Parathyroid adenoma (tissue), 2 donors: Measurements from ENCODE around the gene GAGE12H.
"Not testable (repeated sequence)": the region's sequence is repeated elsewhere in the genome, so short reads cannot be mapped to it uniquely, and the experiment has no call there.

Experiments
- H2AFZ ChIP-seq: fragments of 300-600 bp; sonication (generic); one replicate; pipeline ENCODE4 v1.7.0; 2017; ENCODE audit warnings: antibody characterized with exemption, mild to moderate bottlenecking
- H3K27ac ChIP-seq: fragments of 300-600 bp; sonication (generic); one replicate; pipeline ENCODE4 v1.7.0; 2017
- H3K27me3 ChIP-seq: fragments of 300-600 bp; sonication (generic); one replicate; pipeline ENCODE4 v1.7.0; 2017; ENCODE audit warnings: low read length; ENCODE audit not compliant: control insufficient read depth, insufficient read depth
- H3K36me3 ChIP-seq: fragments of 300-600 bp; sonication (generic); one replicate; pipeline ENCODE4 v1.7.0; 2017; ENCODE audit warnings: low read length; ENCODE audit not compliant: control insufficient read depth, insufficient read depth
- H3K4me1 ChIP-seq: fragments of 300-600 bp; sonication (generic); one replicate; pipeline ENCODE4 v1.7.0; 2017; ENCODE audit warnings: control low read depth
- H3K4me2 ChIP-seq: fragments of 300-600 bp; sonication (generic); one replicate; pipeline ENCODE4 v1.7.0; 2017; ENCODE audit warnings: low read length
- H3K4me3 ChIP-seq: fragments of 300-600 bp; sonication (generic); one replicate; pipeline ENCODE4 v1.7.0; 2017; ENCODE audit warnings: low read depth, low read length
- H3K79me2 ChIP-seq: fragments of 300-600 bp; sonication (generic); one replicate; pipeline ENCODE4 v1.7.0; 2017; ENCODE audit warnings: control low read depth
- H3K9ac ChIP-seq: fragments of 300-600 bp; sonication (generic); one replicate; pipeline ENCODE4 v1.7.0; 2017; ENCODE audit warnings: mild to moderate bottlenecking
- H3K9me3 ChIP-seq: fragments of 300-600 bp; sonication (generic); one replicate; pipeline ENCODE4 v1.7.0; 2017; ENCODE audit warnings: low read length; ENCODE audit not compliant: control insufficient read depth
- TF ChIP-seq, protein P1 (sequence below): fragments of 300-600 bp; sonication (generic); IDR thresholded peaks from one replicate; pipeline ENCODE4 v1.7.0; 2017; ENCODE audit warnings: antibody characterized with exemption, mild to moderate bottlenecking
- donor health status: primary hyperparathyroidism.

Gene GAGE12H

DNA sequence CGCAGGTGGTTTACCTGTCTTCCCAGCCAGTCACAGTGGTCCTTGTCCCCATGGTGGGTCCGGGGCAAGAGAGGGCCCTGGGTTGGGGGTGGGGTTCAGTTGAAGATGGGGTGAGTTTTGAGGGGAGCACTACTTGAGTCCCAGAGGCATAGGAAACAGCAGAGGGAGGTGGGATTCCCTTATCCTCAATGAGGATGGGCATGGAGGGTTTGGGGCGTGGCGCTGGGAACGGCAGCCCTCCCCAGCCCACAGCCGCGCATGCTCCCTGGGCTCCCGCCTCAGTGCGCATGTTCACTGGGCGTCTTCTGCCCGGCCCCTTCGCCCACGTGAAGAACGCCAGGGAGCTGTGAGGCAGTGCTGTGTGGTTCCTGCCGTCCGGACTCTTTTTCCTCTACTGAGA lies 19.0 kb downstream of the GAGE12H start, which contains the start of gene GAGE1:
GAGE1 (plus strand) TSS at position 301 of the 400 bp plus-strand sequence. CDS start 1,155 bp downstream, outside the sequence.
- H3K4me2 ChIP-seq, H3K9ac ChIP-seq, H3K4me1 ChIP-seq, H3K36me3 ChIP-seq, H3K9me3 ChIP-seq, H3K4me3 ChIP-seq, H3K27ac ChIP-seq, H3K79me2 ChIP-seq, H3K27me3 ChIP-seq, H2AFZ ChIP-seq: not testable (repeated sequence)

DNA sequence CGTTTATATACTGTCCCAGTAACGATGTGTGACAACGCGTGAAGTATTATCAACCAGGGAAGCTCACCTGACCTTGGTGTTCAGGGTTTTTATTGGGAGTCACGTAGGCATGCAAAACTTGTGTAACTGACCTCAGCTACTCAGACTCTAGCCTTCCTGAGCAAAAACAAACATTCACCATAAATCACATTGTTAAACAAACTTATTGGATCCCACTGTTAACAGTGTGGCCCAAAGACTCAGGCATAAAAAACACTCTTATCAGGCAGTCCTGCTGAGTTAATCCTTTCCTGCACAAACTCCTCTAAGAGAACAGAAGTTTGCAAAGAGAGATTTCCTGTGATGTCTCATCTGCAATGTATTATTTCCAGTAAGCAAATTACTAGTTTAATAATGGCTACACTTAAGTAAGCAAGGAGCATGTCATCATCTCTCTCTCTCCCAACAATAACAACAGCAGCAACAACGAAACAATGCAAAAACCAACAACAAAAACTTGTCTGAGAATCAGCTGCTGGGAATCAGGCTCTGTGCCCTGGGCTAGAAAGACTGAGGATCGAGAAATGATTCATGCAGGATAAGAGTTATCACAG lies 31.1 kb downstream of the GAGE12H start:
- no peak overlapping the region for H3K4me3 ChIP-seq
- H3K9me3 ChIP-seq: no peaks in the 10 kb centered on the region
- TF ChIP-seq, protein P1, sequence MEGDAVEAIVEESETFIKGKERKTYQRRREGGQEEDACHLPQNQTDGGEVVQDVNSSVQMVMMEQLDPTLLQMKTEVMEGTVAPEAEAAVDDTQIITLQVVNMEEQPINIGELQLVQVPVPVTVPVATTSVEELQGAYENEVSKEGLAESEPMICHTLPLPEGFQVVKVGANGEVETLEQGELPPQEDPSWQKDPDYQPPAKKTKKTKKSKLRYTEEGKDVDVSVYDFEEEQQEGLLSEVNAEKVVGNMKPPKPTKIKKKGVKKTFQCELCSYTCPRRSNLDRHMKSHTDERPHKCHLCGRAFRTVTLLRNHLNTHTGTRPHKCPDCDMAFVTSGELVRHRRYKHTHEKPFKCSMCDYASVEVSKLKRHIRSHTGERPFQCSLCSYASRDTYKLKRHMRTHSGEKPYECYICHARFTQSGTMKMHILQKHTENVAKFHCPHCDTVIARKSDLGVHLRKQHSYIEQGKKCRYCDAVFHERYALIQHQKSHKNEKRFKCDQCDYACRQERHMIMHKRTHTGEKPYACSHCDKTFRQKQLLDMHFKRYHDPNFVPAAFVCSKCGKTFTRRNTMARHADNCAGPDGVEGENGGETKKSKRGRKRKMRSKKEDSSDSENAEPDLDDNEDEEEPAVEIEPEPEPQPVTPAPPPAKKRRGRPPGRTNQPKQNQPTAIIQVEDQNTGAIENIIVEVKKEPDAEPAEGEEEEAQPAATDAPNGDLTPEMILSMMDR: no peak
- H3K27ac ChIP-seq: no peak overlapping the region
- no peaks in the 10 kb centered on the region for H3K79me2 ChIP-seq
- no peak overlapping the region for H3K4me2 ChIP-seq
- no peaks in the 10 kb centered on the region for H3K36me3 ChIP-seq
- no peak overlapping the region for H2AFZ ChIP-seq
- H3K27me3 ChIP-seq: no peaks in the 10 kb centered on the region
- no peaks in the 10 kb centered on the region for H3K4me1 ChIP-seq
- H3K9ac ChIP-seq: no peak overlapping the region

DNA sequence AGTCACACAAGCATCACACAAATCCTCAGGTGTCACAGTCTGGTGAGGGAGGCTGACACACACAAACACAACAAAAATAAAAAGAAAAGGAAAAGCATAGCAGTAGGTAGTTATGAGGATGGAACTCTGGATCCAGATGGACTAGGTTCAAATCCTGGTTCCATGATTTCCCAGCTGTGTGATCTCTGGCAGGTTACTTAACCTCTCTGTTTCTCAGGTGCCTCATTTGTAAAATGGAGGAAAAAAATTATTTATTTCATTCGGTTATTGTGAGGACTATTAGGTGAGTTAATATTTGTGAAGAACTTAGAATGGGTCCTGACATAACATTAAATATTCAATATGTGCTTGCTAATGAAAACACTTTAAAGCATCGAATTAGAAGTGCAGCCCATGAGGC lies 38.8 kb downstream of the GAGE12H start:
- no peak overlapping the region for H2AFZ ChIP-seq
- no peak overlapping the region for H3K9ac ChIP-seq
- no peak overlapping the region for H3K4me3 ChIP-seq
- no peaks in the 10 kb centered on the region for H3K27me3 ChIP-seq
- no peaks in the 10 kb centered on the region for H3K79me2 ChIP-seq
- no peak overlapping the region for H3K4me2 ChIP-seq
- no peaks in the 10 kb centered on the region for H3K4me1 ChIP-seq
- no peaks in the 10 kb centered on the region for H3K9me3 ChIP-seq
- no peaks in the 10 kb centered on the region for H3K36me3 ChIP-seq
- TF ChIP-seq, protein P1: no peak
- no peak overlapping the region for H3K27ac ChIP-seq

DNA sequence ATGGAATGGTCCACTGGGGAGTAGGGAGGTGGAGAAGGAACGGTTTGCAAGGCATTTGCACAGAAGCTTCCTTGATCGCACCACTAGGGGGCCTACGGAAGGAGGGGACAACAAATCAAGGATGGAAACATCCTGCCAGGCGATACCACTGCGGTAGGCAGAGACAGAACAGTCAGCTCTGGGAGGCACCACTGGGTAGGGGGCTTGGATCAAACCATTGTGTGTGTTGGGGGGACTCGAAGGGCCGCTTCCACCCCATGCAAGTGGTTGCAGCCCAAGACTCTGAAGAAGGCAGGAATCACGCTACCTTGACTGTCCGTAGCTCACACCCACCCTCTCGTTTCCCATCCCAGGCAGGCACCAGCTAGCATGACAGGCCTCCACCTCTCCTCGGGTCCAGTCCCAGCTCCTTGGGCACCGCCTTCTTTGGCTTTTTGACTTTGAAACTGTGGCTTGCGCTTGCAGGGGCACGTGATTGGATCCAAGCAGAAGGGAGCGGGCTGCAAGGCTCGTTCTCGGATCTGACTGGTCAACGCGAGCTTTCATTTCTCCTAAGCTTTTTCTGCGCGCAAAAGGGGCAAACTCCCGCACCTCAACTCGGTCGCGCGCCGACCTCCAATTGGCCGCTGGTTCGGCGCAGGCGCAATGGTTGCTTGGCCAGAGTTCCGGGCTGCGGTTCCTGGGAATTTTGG lies 47.5 kb downstream of the GAGE12H start:
- H3K4me3 ChIP-seq: peak overlapping the region; percentile 47
- H2AFZ ChIP-seq: no peak overlapping the region
- H3K27ac ChIP-seq: no peak overlapping the region
- no peaks in the 10 kb centered on the region for H3K79me2 ChIP-seq
- no peaks in the 10 kb centered on the region for H3K36me3 ChIP-seq
- no peaks in the 10 kb centered on the region for H3K9me3 ChIP-seq
- no peaks in the 10 kb centered on the region for H3K4me1 ChIP-seq
- H3K9ac ChIP-seq: no peak overlapping the region
- H3K27me3 ChIP-seq: no peaks in the 10 kb centered on the region
- TF ChIP-seq, protein P1: no peak
- peak overlapping the region; percentile 65 for H3K4me2 ChIP-seq
